Neutrophil (primary cell): ENCODE measurements around the gene CHADL.

Source experiments
- H3K27ac ChIP-seq: fragments of 200-600 bp; sonication (generic); 2 replicates; pipeline ENCODE4 v1.5.1; 2016; ENCODE audit warnings: mild to moderate bottlenecking, moderate library complexity
- H3K27me3 ChIP-seq: fragments of 200-600 bp; sonication (generic); 2 replicates; pipeline ENCODE4 v1.6.0; 2016; ENCODE audit warnings: mild to moderate bottlenecking
- H3K36me3 ChIP-seq: fragments of 200-600 bp; sonication (generic); 2 replicates; pipeline ENCODE4 v1.5.1; 2017
- H3K4me1 ChIP-seq, 2 experiments: fragments of 200-600 bp in 1 of 2; sonication (generic) in 1 of 2; 1 replicate in 1 of 2; 2 replicates in 1 of 2; pipeline versions ENCODE4 v1.5.1 to v1.6.1; 2013 to 2016; ENCODE audit warnings: low read depth in 1 of 2, low read length in 1 of 2, mild to moderate bottlenecking in 1 of 2, moderate library complexity in 1 of 2; ENCODE audit not compliant: control insufficient read depth in 1 of 2, insufficient read depth in 1 of 2
- H3K4me3 ChIP-seq, 2 experiments: fragments of 200-600 bp in 1 of 2; sonication (generic) in 1 of 2; 1 replicate in 1 of 2; 2 replicates in 1 of 2; pipeline ENCODE4 v1.5.1; 2013 to 2016; ENCODE audit warnings: low read depth in 1 of 2, low read length in 1 of 2, mild to moderate bottlenecking in 1 of 2, moderate library complexity in 1 of 2
- H3K9me3 ChIP-seq: fragments of 200-600 bp; sonication (generic); 2 replicates; pipeline ENCODE4 v1.5.1; 2016
- TF ChIP-seq, protein P1 (sequence below): fragments of 200-600 bp; sonication (generic); IDR thresholded peaks from 2 replicates; pipeline ENCODE4 v1.5.1; 2016; ENCODE audit warnings: antibody characterized with exemption

The CHADL gene

DNA sequence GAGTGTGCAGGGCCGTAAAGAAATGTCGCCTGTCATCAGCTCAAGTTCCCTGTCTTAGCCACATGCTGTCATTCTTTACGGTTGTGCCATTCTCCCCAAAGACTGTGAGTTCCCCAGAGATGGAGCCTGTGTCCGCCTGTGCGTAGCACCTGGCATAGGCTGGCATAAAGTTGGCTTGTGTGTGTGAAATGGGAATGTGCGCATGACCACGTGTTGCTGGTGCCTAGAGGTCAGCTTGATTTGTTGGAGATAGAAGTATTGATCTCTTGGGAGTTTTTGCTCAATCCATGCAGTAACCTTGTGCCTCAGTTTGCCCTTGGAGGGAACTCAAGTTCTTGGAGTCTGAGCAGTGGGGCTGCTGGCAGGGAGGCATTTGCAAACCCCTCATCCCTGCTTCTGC lies 9.4 kb downstream of the CHADL start:
- H3K27ac ChIP-seq, result no peak overlapping the region
- no peaks in the 10 kb centered on the region for H3K9me3 ChIP-seq
- peaks cover 45% of the 10 kb centered on the region for H3K36me3 ChIP-seq
- no peak overlapping the region for H3K4me3 ChIP-seq
- TF ChIP-seq, protein P1, sequence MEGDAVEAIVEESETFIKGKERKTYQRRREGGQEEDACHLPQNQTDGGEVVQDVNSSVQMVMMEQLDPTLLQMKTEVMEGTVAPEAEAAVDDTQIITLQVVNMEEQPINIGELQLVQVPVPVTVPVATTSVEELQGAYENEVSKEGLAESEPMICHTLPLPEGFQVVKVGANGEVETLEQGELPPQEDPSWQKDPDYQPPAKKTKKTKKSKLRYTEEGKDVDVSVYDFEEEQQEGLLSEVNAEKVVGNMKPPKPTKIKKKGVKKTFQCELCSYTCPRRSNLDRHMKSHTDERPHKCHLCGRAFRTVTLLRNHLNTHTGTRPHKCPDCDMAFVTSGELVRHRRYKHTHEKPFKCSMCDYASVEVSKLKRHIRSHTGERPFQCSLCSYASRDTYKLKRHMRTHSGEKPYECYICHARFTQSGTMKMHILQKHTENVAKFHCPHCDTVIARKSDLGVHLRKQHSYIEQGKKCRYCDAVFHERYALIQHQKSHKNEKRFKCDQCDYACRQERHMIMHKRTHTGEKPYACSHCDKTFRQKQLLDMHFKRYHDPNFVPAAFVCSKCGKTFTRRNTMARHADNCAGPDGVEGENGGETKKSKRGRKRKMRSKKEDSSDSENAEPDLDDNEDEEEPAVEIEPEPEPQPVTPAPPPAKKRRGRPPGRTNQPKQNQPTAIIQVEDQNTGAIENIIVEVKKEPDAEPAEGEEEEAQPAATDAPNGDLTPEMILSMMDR, result no peak
- no peaks in the 10 kb centered on the region for H3K4me1 ChIP-seq
- no peaks in the 10 kb centered on the region for H3K27me3 ChIP-seq

DNA sequence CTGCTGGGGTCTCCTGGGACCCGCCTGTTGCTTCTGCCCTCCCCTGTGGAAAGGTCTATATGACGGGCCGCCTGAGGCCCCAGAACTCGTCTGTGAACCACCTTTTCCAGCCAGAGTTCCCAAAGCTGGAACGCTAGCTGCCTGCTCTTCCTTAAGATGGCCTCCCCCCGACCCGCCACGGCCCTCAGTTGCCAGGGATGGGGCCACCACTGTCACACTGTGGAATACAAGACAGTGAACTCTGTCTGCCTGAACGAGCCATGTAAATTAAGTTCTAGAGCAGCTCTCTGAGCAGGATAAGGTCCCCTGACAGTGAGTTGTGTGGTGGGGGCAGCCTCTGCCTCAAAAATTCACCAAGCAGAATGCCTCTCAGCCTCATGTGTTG lies 10.3 kb downstream of the CHADL start:
- H3K4me3 ChIP-seq, result no peak overlapping the region
- TF ChIP-seq, protein P1, result no peak
- no peak overlapping the region for H3K27ac ChIP-seq
- H3K36me3 ChIP-seq, result peaks cover 55% of the 10 kb centered on the region
- no peaks in the 10 kb centered on the region for H3K4me1 ChIP-seq
- H3K9me3 ChIP-seq, result no peaks in the 10 kb centered on the region
- no peaks in the 10 kb centered on the region for H3K27me3 ChIP-seq

DNA sequence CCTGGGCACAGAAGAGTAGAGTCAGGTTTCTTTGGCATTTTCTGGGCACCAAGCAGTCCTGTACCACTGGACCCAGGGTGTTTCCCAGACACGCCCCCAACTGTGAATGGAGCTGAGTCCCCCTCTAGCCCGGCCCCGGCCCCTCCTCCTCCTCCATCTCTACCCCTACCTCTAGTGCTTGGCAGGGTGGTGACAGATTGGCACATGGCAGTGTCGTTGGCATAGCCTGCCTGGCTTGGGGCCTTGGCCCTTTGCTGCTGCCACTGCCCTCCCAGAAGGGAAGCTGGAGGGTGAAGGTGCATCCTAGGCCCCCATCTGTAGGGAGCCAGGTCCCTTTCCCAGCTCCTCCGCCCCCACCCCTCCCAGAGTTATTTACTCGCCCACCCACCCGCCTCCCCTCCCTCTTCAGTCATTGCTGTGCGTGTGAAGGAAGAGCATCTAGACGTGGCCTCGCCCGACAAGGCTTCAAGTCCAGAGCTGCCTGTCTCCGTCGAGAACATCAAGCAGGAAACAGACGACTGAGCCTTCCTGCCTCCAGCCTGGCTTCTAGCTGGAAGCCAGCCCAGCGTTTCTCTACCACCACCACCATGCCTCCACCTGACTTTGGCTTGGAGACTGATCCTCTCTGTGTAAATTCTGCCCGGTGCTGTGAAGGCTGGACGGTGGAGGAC lies 10.9 kb downstream of the CHADL start:
- Histone ChIP-seq H3K27me3 (no peaks in the 10 kb centered on the region), H3K27ac (no peak overlapping the region), H3K9me3 (no peaks in the 10 kb centered on the region), H3K4me1 (no peaks in the 10 kb centered on the region), H3K36me3 (peaks cover 60% of the 10 kb centered on the region), H3K4me3 (no peak overlapping the region)
- TF ChIP-seq, protein P1, result no peak

DNA sequence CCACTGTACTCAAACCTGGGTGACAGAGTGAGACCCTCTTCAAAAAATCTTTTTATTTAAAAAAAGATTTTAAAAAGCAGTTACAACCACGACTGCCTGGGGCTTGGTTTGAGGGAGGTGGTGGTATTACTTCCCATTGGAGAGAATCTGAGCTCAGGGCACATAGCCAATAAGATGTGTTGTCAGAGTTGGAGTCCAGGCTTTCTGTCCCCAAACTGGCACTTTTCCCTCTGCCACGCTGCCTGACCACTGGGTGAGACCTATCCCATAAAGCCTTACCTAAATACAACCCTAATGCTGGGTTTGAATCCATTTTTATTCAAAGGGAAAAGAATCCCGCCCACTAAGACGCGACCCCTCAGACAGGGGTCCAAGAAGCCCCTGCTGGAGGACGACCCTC lies 11.5 kb downstream of the CHADL start:
- Histone ChIP-seq H3K4me3 (no peak overlapping the region), H3K36me3 (peaks cover 66% of the 10 kb centered on the region), H3K9me3 (no peaks in the 10 kb centered on the region), H3K27me3 (no peaks in the 10 kb centered on the region), H3K4me1 (no peaks in the 10 kb centered on the region), H3K27ac (no peak overlapping the region)
- TF ChIP-seq, protein P1, result no peak

DNA sequence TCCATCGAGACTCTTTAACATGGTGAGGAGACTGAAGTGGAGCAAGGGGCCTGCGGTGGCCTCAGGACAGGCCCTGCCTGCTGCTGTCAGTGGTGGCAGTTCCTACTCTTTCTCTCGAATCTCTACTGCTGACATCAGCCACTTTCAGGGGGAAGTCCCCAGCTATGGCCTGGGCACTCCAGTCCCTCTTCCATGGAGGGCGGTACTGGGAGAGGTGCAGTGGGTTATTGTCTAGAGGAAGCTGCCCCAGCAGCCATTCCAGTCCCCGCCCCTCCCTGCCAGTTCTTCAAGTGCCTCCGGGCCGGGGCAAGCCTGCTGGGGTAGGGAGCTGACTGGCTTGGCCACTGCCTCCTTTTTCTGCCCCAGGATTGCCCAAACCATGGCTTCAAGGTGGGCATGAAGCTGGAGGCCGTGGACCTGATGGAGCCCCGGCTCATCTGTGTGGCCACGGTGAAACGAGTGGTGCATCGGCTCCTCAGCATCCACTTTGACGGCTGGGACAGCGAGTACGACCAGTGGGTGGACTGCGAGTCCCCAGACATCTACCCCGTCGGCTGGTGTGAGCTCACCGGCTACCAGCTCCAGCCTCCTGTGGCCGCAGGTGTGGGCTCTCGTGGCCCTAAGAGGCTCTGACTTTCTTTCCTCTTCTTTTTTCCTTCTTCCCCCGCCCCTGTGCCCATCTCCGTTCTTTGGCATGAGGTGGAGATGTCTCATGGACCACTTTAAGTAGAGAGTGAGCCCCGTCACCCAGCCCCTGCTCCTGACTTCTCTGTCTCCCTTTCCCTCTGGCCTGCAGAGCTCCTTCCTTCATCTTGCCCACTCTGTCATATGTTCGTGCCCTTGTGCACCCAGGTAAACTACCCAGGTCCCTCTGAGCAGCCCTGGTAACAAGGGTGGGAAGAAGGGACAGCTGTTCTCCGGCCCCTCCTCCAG lies 13.7 kb downstream of the CHADL start:
- Histone ChIP-seq H3K4me1 (no peaks in the 10 kb centered on the region), H3K27me3 (no peaks in the 10 kb centered on the region), H3K27ac (no peak overlapping the region), H3K9me3 (no peaks in the 10 kb centered on the region), H3K4me3 (no peak overlapping the region), H3K36me3 (peaks cover 87% of the 10 kb centered on the region)
- TF ChIP-seq, protein P1, result no peak
